Activated B cell treated with CpG ODN at 0.5 μM for 24 hours (primary cell): Measurements from ENCODE around the gene MCRIP2. TPM values are rescaled to one million over a fixed set of nuclear protein-coding genes. Genes with fewer than 3 reads are reported as not detected.

Source experiments
- ATAC-seq: fragments of 200-7000 bp; cut with Tn5 transposase; one replicate; pipeline ENCODE4 v1.10.0; 2021; ENCODE audit warnings: low read depth, mild to moderate bottlenecking, moderate library complexity
- CTCF ChIA-PET: fragments of 350-600 bp; sonication (Branson Sonifier 250); formaldehyde crosslinking; loops from one replicate; lab custom pipeline; 2021; ENCODE audit warnings: antibody characterized with exemption; lab: Charles Lee
- POLR2A ChIA-PET: fragments of 350-600 bp; sonication (Branson Sonifier 250); formaldehyde crosslinking; loops from one replicate; lab custom pipeline; 2021; ENCODE audit warnings: antibody characterized with exemption; lab: Charles Lee
- DNase-seq: peaks from one replicate; pipeline ENCODE4 v3.0.0; 2022
- H3K27ac Mint-ChIP-seq: one replicate; pipeline ENCODE4 v1.8.0; 2020; ENCODE audit warnings: mixed read lengths
- H3K27me3 Mint-ChIP-seq: one replicate; pipeline ENCODE4 v1.8.0; 2021; ENCODE audit warnings: mixed read lengths
- H3K36me3 Mint-ChIP-seq: one replicate; pipeline ENCODE4 v1.8.0; 2021; ENCODE audit warnings: low read depth, mixed read lengths
- H3K4me1 Mint-ChIP-seq: one replicate; pipeline ENCODE4 v1.8.0; 2021; ENCODE audit warnings: mixed read lengths
- H3K4me3 Mint-ChIP-seq: one replicate; pipeline ENCODE4 v1.8.0; 2020; ENCODE audit warnings: mild to moderate bottlenecking, mixed read lengths
- H3K9me3 Mint-ChIP-seq: one replicate; pipeline ENCODE4 v1.8.0; 2020; ENCODE audit warnings: mixed read lengths
- CTCF ChIP-seq: fragments of 200-600 bp; IDR thresholded peaks from one replicate; pipeline ENCODE4 v1.8.0; 2022; ENCODE audit warnings: antibody characterized with exemption, mild to moderate bottlenecking
- intact Hi-C: fragments of 100-400 bp; cut with micrococcal nuclease; formaldehyde crosslinking; loops from one replicate; pipeline ENCODE4 v1.15.1; 2024
- total RNA-seq: library from RNA; stranded (reverse); gene quantifications from 2 replicates; pipeline ENCODE4 v1.2.3, GENCODE V29; 2022

Gene MCRIP2
- total RNA-seq, 1 donor from 2014 or later: 38.9 TPM

GRCh38 chr16:616733-617586 is 24.7 kb upstream of the MCRIP2 start:
- peaks cover 8% of the 10 kb centered on the region for H3K36me3 Mint-ChIP-seq
- DNase-seq: no peak
- TF ChIP-seq CTCF: no peak
- H3K9me3 Mint-ChIP-seq: no peaks in the 10 kb centered on the region
- H3K27me3 Mint-ChIP-seq: no peaks in the 10 kb centered on the region
- no peak for ATAC-seq
- intact Hi-C loops: no loop called here
- ChIA-PET POLR2A (no interaction called here), CTCF (no interaction called here)
- no peak overlapping the region for H3K4me3 Mint-ChIP-seq
- no peak overlapping the region for H3K27ac Mint-ChIP-seq
- peaks cover 8% of the 10 kb centered on the region for H3K4me1 Mint-ChIP-seq

- Mint-ChIP-seq H3K4me1 (peaks cover 8% of the 10 kb centered on the region), H3K36me3 (peaks cover 8% of the 10 kb centered on the region), H3K9me3 (no peaks in the 10 kb centered on the region), H3K4me3 (no peak overlapping the region), H3K27me3 (no peaks in the 10 kb centered on the region), H3K27ac (no peak overlapping the region)
- intact Hi-C loops: no loop called here
- DNase-seq (no peak), ATAC-seq (no peak)
- ChIA-PET CTCF (no interaction called here), POLR2A (interaction anchor here (0.6 kb wide), 2 partner anchors 32 to 416 kb away, joined by 3 to 9 read pairs; partner anchors contain the start of gene WDR90)
- TF ChIP-seq CTCF: no peak
Measured at GRCh38 chr16:617855-618254, 23.8 kb upstream of the MCRIP2 start.

GRCh38 chr16:619476-620100 is 22.0 kb upstream of the MCRIP2 start:
- Mint-ChIP-seq H3K27me3 (no peaks in the 10 kb centered on the region), H3K4me1 (peaks cover 7% of the 10 kb centered on the region), H3K27ac (no peak overlapping the region), H3K9me3 (no peaks in the 10 kb centered on the region), H3K4me3 (no peak overlapping the region), H3K36me3 (peaks cover 7% of the 10 kb centered on the region)
- CTCF ChIA-PET: no interaction called here
- intact Hi-C loops: no loop called here
- ATAC-seq (no peak), DNase-seq (no peak)
- POLR2A ChIA-PET: no interaction called here
- no peak for TF ChIP-seq CTCF

- POLR2A ChIA-PET: no interaction called here
- intact Hi-C loops: no loop called here
- no peaks in the 10 kb centered on the region for H3K4me1 Mint-ChIP-seq
- no peak overlapping the region for H3K4me3 Mint-ChIP-seq
- CTCF ChIA-PET: no interaction called here
- no peak for TF ChIP-seq CTCF
- no peaks in the 10 kb centered on the region for H3K9me3 Mint-ChIP-seq
- DNase-seq (no peak), ATAC-seq (no peak)
- peaks cover 5% of the 10 kb centered on the region for H3K36me3 Mint-ChIP-seq
- H3K27me3 Mint-ChIP-seq: no peaks in the 10 kb centered on the region
- H3K27ac Mint-ChIP-seq: no peak overlapping the region
Measured at GRCh38 chr16:620700-621525, 20.7 kb upstream of the MCRIP2 start.
